ENCODE results near the gene TMEM151B.

TMEM151B gene

DNA sequence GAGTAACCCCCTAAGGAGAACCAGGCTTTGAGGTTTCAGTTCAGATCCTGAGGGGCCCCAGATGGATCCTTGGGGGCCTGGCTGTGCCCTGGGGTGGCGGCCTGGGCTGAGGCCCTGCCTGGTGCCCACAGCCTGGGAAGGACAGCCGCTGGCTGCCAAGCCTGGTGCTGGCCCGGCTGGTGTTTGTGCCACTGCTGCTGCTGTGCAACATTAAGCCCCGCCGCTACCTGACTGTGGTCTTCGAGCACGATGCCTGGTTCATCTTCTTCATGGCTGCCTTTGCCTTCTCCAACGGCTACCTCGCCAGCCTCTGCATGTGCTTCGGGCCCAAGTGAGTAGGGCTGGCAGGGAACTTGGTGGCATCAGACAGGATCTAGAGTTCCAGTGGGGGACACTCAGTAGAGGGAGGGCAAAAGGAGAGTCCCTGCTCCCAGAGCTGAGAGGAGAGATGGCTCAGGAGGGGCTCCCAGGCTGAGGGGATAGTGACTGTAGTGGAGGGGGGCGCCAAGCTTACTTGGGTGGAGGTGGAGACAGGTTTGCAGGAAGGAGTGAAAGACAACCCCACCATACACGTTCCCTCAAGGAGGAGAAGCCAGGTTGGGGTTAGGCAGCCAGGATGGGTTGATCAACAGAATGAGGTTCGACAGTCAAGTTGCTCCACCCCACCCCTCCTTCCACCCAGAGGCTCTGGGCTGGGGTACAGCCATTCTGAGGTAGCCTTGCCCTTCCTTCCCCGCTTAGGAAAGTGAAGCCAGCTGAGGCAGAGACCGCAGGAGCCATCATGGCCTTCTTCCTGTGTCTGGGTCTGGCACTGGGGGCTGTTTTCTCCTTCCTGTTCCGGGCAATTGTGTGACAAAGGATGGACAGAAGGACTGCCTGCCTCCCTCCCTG is 37.3 kb upstream of the TMEM151B start:
- ATAC-seq: no peak

DNA sequence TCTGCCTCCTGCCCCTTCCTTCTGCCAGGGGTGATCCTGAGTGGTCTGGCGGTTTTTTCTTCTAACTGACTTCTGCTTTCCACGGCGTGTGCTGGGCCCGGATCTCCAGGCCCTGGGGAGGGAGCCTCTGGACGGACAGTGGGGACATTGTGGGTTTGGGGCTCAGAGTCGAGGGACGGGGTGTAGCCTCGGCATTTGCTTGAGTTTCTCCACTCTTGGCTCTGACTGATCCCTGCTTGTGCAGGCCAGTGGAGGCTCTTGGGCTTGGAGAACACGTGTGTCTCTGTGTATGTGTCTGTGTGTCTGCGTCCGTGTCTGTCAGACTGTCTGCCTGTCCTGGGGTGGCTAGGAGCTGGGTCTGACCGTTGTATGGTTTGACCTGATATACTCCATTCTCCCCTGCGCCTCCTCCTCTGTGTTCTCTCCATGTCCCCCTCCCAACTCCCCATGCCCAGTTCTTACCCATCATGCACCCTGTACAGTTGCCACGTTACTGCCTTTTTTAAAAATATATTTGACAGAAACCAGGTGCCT is 36.6 kb upstream of the TMEM151B start:
- no peak for ATAC-seq

DNA sequence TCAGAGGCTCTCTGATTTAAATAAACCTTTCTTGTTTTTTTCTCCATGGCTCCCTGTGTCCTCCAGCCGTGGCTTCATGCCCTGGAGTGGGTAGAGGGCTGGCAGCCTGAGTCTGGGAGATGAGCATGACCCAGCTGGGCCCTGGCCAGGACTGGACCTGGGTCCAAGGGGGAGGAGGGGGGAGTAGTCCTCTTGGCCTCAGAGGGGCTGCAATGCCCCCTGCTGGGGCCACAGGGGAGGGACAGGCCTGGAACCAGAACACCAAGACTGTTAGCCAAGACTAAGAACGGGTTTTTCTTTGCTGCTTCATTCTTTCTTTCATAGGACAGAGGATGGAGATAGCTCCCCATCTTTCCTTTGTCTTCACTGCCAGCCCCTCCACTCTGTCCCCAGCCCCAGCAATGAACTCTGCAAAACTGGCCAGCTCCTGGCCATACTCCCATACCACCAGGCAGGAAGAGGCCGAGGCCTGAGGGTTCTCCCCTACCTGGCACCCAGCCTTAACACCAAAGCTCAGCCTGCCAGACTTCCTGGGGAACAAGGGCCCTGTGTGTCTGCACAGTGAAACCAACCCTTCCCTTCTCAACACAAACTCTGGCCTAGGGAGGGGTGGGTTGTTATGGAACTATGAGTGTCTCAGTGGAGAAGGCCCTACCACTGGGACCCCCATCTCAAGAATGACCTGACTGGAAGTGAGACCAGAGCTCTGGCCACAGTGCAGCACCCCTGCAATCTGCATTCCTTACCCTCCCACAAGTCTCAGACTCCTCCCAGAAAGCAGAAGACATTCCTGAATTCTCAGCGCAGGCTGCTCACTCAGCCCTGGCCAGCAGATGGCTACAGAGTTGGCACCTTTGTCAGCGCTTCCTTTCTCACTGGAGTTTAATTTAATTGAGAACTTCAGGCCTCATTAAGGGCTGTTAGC is 35.9 kb upstream of the TMEM151B start:
- no peak for ATAC-seq

GRCh38 chr6:44235269-44235668 is 35.0 kb upstream of the TMEM151B start:
- no peak for ATAC-seq

GRCh38 chr6:44235891-44236516 is 34.2 kb upstream of the TMEM151B start:
- ATAC-seq: no peak

GRCh38 chr6:44237021-44237812 is 33.0 kb upstream of the TMEM151B start:
- peak; percentile 59 to 75 for ATAC-seq

- peak; percentile 84 to 85 for ATAC-seq
Measured at GRCh38 chr6:44237813-44238433, 32.3 kb upstream of the TMEM151B start.

GRCh38 chr6:44238687-44239350 is 31.4 kb upstream of the TMEM151B start:
- ATAC-seq: no peak

- ATAC-seq: no peak
Measured at GRCh38 chr6:44243345-44243744, 26.9 kb upstream of the TMEM151B start.

- ATAC-seq: no peak
Measured at GRCh38 chr6:44245391-44245911, 24.8 kb upstream of the TMEM151B start.

DNA sequence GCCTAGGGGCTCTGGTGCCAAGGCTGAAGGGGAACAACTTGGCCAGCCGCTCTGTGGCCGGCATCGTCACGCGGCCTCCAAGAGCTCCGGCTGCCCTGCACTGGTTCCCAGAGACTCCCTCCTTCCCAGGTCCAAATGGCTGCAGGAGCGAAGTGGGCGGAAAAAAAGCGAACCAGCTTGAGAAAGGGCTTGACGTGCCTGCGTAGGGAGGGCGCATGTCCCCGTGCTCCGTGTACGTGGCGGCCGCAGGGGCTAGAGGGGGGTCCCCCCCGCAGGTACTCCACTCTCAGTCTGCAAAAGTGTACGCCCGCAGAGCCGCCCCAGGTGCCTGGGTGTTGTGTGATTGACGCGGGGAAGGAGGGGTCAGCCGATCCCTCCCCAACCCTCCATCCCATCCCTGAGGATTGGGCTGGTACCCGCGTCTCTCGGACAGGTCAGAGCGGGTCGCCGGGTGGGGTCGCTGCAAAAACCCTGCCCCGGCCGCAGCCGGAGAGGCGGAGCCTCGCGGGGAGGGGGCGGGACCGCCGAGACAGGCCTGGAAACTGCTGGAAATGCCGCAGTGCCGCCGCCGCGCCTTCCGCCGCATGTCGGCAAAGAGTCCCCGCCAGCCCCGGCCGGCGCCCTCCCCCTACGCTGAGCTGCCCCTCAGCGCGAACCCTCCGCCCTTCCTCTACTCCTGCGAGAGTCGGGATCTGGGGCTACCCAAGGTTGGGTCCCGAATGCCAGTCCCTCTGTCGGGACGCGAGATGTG is 24.2 kb upstream of the TMEM151B start:
- ATAC-seq: peak; percentile 47 to 48

DNA sequence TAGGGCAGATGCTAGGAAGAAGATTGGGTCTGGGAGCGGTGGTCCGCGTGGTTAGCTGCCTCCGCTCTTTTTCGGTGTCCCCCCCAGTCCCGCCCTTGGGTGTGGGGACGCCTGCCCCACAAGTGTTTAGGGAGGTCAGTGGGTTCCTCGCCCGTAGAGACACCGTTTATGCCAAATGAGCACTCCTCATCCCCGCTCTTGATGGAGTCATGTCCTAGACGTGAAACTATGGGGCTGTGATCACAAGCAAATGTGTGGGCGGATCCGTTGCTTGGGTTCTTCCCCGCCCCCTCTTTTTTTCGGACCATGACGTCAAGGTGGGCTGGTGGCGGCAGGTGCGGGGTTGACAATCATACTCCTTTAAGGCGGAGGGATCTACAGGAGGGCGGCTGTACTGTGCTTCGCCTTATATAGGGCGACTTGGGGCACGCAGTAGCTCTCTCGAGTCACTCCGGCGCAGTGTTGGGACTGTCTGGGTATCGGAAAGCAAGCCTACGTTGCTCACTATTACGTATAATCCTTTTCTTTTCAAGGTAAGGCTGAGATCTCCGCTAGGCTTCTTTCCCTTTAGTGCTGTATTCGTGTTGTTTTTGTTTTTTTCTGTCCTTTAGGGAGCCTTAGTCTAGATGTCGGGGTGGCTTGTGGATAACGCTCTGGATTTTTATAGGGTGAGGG is 23.4 kb upstream of the TMEM151B start, which contains the start of gene HSP90AB1:
HSP90AB1 (plus strand) TSS at position 439 of the 675 bp plus-strand sequence. CDS start 1,529 bp downstream, outside the sequence.
- ATAC-seq: peak; percentile 73 to 75

- peak; percentile 60 for ATAC-seq
Measured at GRCh38 chr6:44247338-44248302, 22.6 kb upstream of the TMEM151B start.

GRCh38 chr6:44248579-44248978 is 21.7 kb upstream of the TMEM151B start:
- ATAC-seq: no peak

DNA sequence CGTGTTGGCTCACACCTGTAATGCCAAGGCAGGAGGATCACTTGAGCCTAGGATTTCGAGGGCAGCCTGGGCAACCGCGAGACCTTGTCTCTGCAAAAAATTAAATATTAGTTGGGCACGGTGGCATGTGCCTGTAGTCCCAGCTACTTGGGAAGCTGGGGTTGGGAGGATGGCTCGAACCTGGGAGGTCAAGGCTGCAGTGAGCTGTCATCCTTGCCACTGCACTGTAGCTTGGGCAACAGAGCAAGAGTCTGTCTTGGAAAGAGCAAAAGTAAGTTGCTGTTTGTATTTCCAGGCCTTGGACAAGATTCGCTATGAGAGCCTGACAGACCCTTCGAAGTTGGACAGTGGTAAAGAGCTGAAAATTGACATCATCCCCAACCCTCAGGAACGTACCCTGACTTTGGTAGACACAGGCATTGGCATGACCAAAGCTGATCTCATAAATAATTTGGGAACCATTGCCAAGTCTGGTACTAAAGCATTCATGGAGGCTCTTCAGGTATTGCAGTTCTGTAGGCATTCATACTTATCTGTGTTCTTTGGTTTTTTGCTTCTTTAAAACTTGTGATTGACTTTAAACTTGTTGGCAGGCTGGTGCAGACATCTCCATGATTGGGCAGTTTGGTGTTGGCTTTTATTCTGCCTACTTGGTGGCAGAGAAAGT is 21.0 kb upstream of the TMEM151B start:
- ATAC-seq: no peak

GRCh38 chr6:44250067-44250717 is 20.1 kb upstream of the TMEM151B start:
- ATAC-seq: no peak

DNA sequence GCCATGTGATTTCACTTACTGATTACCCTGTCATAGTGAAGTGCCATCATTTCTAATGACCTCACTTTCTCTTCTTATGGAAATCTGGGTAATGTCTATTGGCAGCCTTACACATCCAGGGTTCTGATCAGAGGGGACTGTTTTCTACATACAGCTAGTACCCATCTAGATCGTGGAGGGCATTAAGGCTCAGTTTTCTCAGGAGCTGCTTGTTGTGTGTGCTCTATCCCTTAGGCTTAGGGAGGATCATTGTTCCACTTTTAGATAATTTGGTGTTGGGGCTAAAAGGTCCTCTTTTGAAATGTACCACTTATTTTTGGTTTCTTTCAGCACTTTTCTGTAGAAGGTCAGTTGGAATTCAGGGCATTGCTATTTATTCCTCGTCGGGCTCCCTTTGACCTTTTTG is 19.5 kb upstream of the TMEM151B start:
- ATAC-seq: no peak
